ENCODE results near the gene CTDP1. TPM values are rescaled to one million over a fixed set of nuclear protein-coding genes. Genes with fewer than 3 reads are reported as not detected.

The CTDP1 gene
- polyA plus RNA-seq, 1 donor (not counting 4 experiments of a cell fraction or from before 2014, with no cell fraction given) = 9.2 TPM

DNA sequence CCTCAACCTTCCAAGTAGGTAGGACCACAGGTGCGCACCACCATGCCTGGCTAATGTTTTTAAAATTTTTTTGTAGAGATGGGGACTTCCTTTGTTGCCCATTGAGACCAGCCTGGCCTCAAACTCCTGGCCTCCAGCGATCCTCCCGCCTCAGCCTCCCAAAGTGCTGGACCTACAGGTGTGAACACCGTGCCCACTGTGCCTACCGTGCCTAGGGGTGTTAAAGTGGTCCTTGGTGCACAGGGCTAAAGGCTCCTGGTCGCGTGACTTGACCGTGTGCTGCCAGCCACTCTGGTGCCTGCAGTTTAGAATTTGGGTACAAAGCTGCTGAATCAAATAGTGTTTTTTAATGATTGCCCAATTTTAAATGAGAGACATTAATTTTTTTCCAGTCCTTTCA, 67.1 kb downstream of the CTDP1 start:
- Histone ChIP-seq H3K36me3 (ENCODE audit: control insufficient read depth in 2 of 2, extremely low read depth in 1 of 2, insufficient read depth in 2 of 2, low read length in 2 of 2) (peaks cover 8% of the 10 kb centered on the region in 2 experiments), H3K9ac (ENCODE audit: control insufficient read depth, extremely low read depth, insufficient read depth, low read length) (no peak overlapping the region), H3K4me1 (ENCODE audit: control insufficient read depth, extremely low read depth, insufficient read depth, low read length) (no peaks in the 10 kb centered on the region), H3K9me1 (ENCODE audit: control insufficient read depth, extremely low read depth, insufficient read depth, low read length) (no peaks in the 10 kb centered on the region), H4K20me1 (ENCODE audit: control insufficient read depth, extremely low read depth, insufficient read depth, low read length) (peaks cover 1% of the 10 kb centered on the region), H3K27me3 (ENCODE audit: control insufficient read depth, extremely low read depth, insufficient read depth, low read length) (no peaks in the 10 kb centered on the region), H3K27ac (ENCODE audit: control insufficient read depth, insufficient read depth, low read length) (no peak overlapping the region), H3K4me2 (ENCODE audit: control insufficient read depth, extremely low read depth, insufficient read depth, low read depth, low read length) (no peak overlapping the region), H2AFZ (ENCODE audit: control insufficient read depth, low read length) (no peak overlapping the region), H3K9me3 (ENCODE audit: control insufficient read depth, low read depth, low read length) (no peaks in the 10 kb centered on the region), H3K79me2 (ENCODE audit: control insufficient read depth, insufficient read depth, low read length) (no peaks in the 10 kb centered on the region), H3K4me3 (ENCODE audit: control insufficient read depth in 2 of 3, extremely low read depth in 1 of 3, insufficient read depth in 2 of 3, low read depth in 1 of 3, low read length in 3 of 3) (no peak overlapping the region)
- no peak for TF ChIP-seq EZH2 (IDR thresholded peaks at IDR 0.05; ENCODE audit: low read length)
- TF ChIP-seq, protein P1, sequence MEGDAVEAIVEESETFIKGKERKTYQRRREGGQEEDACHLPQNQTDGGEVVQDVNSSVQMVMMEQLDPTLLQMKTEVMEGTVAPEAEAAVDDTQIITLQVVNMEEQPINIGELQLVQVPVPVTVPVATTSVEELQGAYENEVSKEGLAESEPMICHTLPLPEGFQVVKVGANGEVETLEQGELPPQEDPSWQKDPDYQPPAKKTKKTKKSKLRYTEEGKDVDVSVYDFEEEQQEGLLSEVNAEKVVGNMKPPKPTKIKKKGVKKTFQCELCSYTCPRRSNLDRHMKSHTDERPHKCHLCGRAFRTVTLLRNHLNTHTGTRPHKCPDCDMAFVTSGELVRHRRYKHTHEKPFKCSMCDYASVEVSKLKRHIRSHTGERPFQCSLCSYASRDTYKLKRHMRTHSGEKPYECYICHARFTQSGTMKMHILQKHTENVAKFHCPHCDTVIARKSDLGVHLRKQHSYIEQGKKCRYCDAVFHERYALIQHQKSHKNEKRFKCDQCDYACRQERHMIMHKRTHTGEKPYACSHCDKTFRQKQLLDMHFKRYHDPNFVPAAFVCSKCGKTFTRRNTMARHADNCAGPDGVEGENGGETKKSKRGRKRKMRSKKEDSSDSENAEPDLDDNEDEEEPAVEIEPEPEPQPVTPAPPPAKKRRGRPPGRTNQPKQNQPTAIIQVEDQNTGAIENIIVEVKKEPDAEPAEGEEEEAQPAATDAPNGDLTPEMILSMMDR (optimal IDR thresholded peaks at IDR 0.05 in 1 of 3, IDR thresholded peaks at IDR 0.05 in 1 of 3, conservative IDR thresholded peaks at IDR 0.05 in 1 of 3; ENCODE audit: extremely low read depth in 1 of 3, insufficient read depth in 2 of 3, low read length in 3 of 3) = no peak
- no peak for FAIRE-seq
- no peak for DNase-seq (ENCODE audit: low read depth, low spot score)
- dilution Hi-C loops (cut with MboI; ENCODE audit: extremely low pct_ligation_motif_present, low sequenced_read_pairs) = no loop called here

DNA sequence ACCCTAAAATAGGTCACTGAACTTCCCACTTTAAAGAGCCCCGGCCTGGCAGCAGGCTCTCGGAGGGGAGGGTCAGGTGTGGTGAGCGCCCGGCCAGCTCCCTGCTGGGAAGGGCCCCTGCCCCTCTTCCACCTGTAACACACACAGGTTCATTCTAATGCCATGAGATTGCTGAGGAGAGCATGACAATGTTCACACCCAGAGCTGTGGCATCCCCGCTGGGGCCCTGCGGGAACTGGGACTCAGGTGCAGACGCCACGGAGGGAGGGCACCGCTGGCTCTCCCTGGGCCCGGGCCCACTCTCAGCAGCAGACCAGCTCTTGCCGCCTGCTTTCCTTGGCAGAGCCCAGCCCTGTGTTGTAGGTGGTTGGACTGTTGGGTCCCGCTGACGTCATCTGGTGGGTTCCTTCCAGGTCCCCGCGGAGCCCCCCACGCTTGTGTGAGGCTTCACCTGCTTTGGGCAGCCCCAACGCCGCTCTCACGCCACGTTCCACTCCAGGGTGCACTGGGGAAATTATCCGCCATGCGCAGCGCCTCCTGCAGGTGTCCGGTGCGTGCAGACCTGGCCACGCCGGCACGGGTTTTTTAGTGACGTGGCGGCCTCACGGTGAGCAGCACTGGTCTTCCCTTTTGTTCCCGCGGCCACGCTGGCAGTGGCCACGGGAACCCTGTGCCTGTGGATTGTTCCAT, 67.7 kb downstream of the CTDP1 start:
- Histone ChIP-seq H3K36me3 (ENCODE audit: control insufficient read depth in 2 of 2, extremely low read depth in 1 of 2, insufficient read depth in 2 of 2, low read length in 2 of 2) (peaks cover 6 to 8% of the 10 kb centered on the region in 2 experiments), H2AFZ (ENCODE audit: control insufficient read depth, low read length) (no peak overlapping the region), H3K9ac (ENCODE audit: control insufficient read depth, extremely low read depth, insufficient read depth, low read length) (no peak overlapping the region), H3K9me3 (ENCODE audit: control insufficient read depth, low read depth, low read length) (no peaks in the 10 kb centered on the region), H3K4me2 (ENCODE audit: control insufficient read depth, extremely low read depth, insufficient read depth, low read depth, low read length) (no peak overlapping the region), H3K4me1 (ENCODE audit: control insufficient read depth, extremely low read depth, insufficient read depth, low read length) (no peaks in the 10 kb centered on the region), H3K4me3 (ENCODE audit: control insufficient read depth in 2 of 3, extremely low read depth in 1 of 3, insufficient read depth in 2 of 3, low read depth in 1 of 3, low read length in 3 of 3) (no peak overlapping the region), H3K79me2 (ENCODE audit: control insufficient read depth, insufficient read depth, low read length) (no peaks in the 10 kb centered on the region), H4K20me1 (ENCODE audit: control insufficient read depth, extremely low read depth, insufficient read depth, low read length) (peaks cover 6% of the 10 kb centered on the region), H3K9me1 (ENCODE audit: control insufficient read depth, extremely low read depth, insufficient read depth, low read length) (no peaks in the 10 kb centered on the region), H3K27me3 (ENCODE audit: control insufficient read depth, extremely low read depth, insufficient read depth, low read length) (no peaks in the 10 kb centered on the region), H3K27ac (ENCODE audit: control insufficient read depth, insufficient read depth, low read length) (no peak overlapping the region)
- DNase-seq (ENCODE audit: low read depth, low spot score) (no peak), FAIRE-seq (no peak)
- TF ChIP-seq, protein P1 (optimal IDR thresholded peaks at IDR 0.05 in 1 of 3, IDR thresholded peaks at IDR 0.05 in 1 of 3, conservative IDR thresholded peaks at IDR 0.05 in 1 of 3; ENCODE audit: extremely low read depth in 1 of 3, insufficient read depth in 2 of 3, low read length in 3 of 3) = no peak
- no peak for TF ChIP-seq EZH2 (IDR thresholded peaks at IDR 0.05; ENCODE audit: low read length)
- dilution Hi-C loops (cut with MboI; ENCODE audit: extremely low pct_ligation_motif_present, low sequenced_read_pairs) = no loop called here

Data from keratinocyte (primary cell).